Measurements from ENCODE around the gene ATP8B3. TPM values are rescaled to one million over a fixed set of nuclear protein-coding genes. Genes with fewer than 3 reads are reported as not detected.

ATP8B3 gene
- total and polyA plus RNA-seq, 2 of the 13 experiments (the other 11 are each of a cell fraction or from before 2014, with no cell fraction given): 2.6 to 5.9 TPM

DNA sequence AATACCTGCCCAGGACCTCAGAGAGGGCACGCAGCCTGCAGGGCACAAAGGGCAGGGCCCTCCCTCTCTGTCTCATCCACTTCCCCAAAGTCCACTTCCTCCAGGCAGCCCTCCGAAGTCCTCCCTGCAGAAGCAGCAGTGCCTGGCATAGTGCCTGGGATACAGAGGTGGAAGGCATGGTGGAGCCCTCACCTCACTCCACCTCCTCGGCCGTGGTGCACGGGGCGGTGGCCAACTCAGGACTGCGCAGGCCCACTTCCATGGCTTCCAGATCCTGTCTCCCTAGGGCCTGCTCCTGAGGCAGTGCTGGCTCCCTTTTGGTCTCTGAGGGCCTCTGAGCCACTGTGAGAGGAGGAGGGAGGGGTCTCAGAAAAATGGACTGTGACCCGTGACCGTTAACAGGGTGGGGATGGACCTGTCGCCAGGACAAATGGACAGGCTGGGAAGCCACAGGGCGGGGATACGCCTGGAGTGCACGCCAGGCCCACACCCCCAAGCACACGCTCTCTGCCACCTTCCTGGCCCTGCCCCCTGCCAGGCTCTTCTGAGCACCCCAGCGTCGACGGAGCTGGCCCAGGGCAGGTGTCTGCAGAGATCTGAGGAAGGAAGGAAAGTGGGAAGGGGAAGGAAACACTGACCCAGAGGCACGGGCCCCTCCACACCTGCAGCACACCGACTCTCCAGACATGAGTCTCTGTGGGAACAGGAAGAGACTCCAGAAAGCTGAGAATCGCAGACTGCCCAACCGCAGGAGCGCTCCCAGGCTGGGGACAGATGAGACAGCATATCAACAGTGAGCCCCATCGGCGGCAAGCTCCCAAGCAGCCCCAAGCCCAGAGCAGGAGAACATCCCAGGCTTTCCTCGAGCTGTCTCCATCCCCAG lies 27.8 kb upstream of the ATP8B3 start (continued):
- TF ChIP-seq, protein P1, sequence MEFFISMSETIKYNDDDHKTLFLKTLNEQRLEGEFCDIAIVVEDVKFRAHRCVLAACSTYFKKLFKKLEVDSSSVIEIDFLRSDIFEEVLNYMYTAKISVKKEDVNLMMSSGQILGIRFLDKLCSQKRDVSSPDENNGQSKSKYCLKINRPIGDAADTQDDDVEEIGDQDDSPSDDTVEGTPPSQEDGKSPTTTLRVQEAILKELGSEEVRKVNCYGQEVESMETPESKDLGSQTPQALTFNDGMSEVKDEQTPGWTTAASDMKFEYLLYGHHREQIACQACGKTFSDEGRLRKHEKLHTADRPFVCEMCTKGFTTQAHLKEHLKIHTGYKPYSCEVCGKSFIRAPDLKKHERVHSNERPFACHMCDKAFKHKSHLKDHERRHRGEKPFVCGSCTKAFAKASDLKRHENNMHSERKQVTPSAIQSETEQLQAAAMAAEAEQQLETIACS (CRISPR knock-in tag; IDR thresholded peaks at IDR 0.05): no peak
- TF ChIP-seq ZNF282 (IDR thresholded peaks at IDR 0.05; ENCODE audit: partially characterized antibody): no peak
- TF ChIP-seq PHF8 (CRISPR knock-in tag; IDR thresholded peaks at IDR 0.05): no peak
- peak; percentile 93 for TF ChIP-seq HNRNPL (IDR thresholded peaks at IDR 0.05; ENCODE audit: low read depth, low read length)
- 0 out of 2 replicates have a peak, but pooled peaks have one; percentile 45 for TF ChIP-seq RBFOX2 (IDR thresholded peaks at IDR 0.05; ENCODE audit: low read depth, low read length)
- 0 out of 2 replicates have a peak, but pooled peaks have one; percentile 44 for TF ChIP-seq KAT7 (CRISPR knock-in tag; IDR thresholded peaks at IDR 0.05; ENCODE audit: borderline replicate concordance)
- peak; percentile 90 for TF ChIP-seq ZMYM3 (CRISPR knock-in tag; IDR thresholded peaks at IDR 0.05)
- peak; percentile 68 for TF ChIP-seq SAP130 (CRISPR knock-in tag; IDR thresholded peaks at IDR 0.05; ENCODE audit: low read depth)
- TF ChIP-seq MXD4 (CRISPR knock-in tag; IDR thresholded peaks at IDR 0.05): 0 out of 2 replicates have a peak, but pooled peaks have one; percentile 36
- no peak for TF ChIP-seq ZNF207 (IDR thresholded peaks at IDR 0.05; ENCODE audit: borderline replicate concordance)
- TF ChIP-seq MEF2D (CRISPR knock-in tag; IDR thresholded peaks at IDR 0.05): 0 out of 2 replicates have a peak, but pooled peaks have one; percentile 55
- no peak for TF ChIP-seq ZFYVE20 (CRISPR knock-in tag; IDR thresholded peaks at IDR 0.05; ENCODE audit: borderline replicate concordance, low read depth)
- TF ChIP-seq, protein P2, sequence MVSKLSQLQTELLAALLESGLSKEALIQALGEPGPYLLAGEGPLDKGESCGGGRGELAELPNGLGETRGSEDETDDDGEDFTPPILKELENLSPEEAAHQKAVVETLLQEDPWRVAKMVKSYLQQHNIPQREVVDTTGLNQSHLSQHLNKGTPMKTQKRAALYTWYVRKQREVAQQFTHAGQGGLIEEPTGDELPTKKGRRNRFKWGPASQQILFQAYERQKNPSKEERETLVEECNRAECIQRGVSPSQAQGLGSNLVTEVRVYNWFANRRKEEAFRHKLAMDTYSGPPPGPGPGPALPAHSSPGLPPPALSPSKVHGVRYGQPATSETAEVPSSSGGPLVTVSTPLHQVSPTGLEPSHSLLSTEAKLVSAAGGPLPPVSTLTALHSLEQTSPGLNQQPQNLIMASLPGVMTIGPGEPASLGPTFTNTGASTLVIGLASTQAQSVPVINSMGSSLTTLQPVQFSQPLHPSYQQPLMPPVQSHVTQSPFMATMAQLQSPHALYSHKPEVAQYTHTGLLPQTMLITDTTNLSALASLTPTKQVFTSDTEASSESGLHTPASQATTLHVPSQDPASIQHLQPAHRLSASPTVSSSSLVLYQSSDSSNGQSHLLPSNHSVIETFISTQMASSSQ (IDR thresholded peaks at IDR 0.05; ENCODE audit: low read depth): no peak
- TF ChIP-seq, protein P2 (CRISPR knock-in tag; IDR thresholded peaks at IDR 0.05; ENCODE audit: borderline replicate concordance): peak; percentile 41; the same call in 1 of the 2 replicates
- TF ChIP-seq, protein P3, sequence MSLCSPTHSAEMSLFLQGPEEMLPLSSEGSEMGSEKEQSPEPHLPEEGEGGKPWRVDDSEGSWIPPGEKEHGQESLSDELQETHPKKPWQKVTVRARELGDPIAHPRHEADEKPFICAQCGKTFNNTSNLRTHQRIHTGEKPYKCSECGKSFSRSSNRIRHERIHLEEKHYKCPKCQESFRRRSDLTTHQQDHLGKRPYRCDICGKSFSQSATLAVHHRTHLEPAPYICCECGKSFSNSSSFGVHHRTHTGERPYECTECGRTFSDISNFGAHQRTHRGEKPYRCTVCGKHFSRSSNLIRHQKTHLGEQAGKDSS (CRISPR knock-in tag; IDR thresholded peaks at IDR 0.05; ENCODE audit: borderline replicate concordance, low read depth): peak; percentile 34; the same call in 1 of the 2 replicates
- TF ChIP-seq ZNF619 (CRISPR knock-in tag; IDR thresholded peaks at IDR 0.05): 0 out of 2 replicates have a peak, but pooled peaks have one; percentile 40
- TF ChIP-seq AGO2 (optimal IDR thresholded peaks at IDR 0.05; ENCODE audit: low read depth, low read length): peak; percentile 53
- peak; percentile 39; the same call in 1 of the 2 replicates for TF ChIP-seq TMF1 (CRISPR knock-in tag; IDR thresholded peaks at IDR 0.05; ENCODE audit: low read depth)
- TF ChIP-seq, protein P4, sequence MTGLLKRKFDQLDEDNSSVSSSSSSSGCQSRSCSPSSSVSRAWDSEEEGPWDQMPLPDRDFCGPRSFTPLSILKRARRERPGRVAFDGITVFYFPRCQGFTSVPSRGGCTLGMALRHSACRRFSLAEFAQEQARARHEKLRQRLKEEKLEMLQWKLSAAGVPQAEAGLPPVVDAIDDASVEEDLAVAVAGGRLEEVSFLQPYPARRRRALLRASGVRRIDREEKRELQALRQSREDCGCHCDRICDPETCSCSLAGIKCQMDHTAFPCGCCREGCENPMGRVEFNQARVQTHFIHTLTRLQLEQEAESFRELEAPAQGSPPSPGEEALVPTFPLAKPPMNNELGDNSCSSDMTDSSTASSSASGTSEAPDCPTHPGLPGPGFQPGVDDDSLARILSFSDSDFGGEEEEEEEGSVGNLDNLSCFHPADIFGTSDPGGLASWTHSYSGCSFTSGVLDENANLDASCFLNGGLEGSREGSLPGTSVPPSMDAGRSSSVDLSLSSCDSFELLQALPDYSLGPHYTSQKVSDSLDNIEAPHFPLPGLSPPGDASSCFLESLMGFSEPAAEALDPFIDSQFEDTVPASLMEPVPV (CRISPR knock-in tag; IDR thresholded peaks at IDR 0.05): 0 out of 2 replicates have a peak, but pooled peaks have one; percentile 61
